Brain microvascular endothelial cell (primary cell): ENCODE measurements around the gene PRDM15.

Experiments
- DNase-seq: peaks from one replicate; pipeline ENCODE4 v3.0.0-alpha.2; 2020
- H3K27ac ChIP-seq: fragments of 250-450 bp; sonication (Bioruptor Pico); 2 replicates; pipeline ENCODE4 v1.5.1; 2020; ENCODE audit warnings: mild to moderate bottlenecking, moderate library complexity
- H3K27me3 ChIP-seq: fragments of 250-450 bp; sonication (Bioruptor Pico); replicated peaks from 2 replicates; pipeline ENCODE4 v1.5.1; 2020; ENCODE audit warnings: mild to moderate bottlenecking
- H3K36me3 ChIP-seq: fragments of 250-450 bp; sonication (Bioruptor Pico); replicated peaks from 2 replicates; pipeline ENCODE4 v1.5.1; 2020; ENCODE audit warnings: mild to moderate bottlenecking
- H3K4me3 ChIP-seq: 2 replicates; pipeline ENCODE4 v1.5.1; 2011; ENCODE audit warnings: low read depth, mild to moderate bottlenecking, control low read depth, low read length, moderate library complexity
- in situ Hi-C: cut with HindIII; loops from 2 replicates; pipeline ENCODE4 v1.10.0; 2017; ENCODE audit warnings: low sequenced_read_pairs, low pct_ligation_motif_present
- TF ChIP-seq, protein P1 (sequence below): IDR thresholded peaks from 2 replicates; pipeline ENCODE4 v1.5.1; 2011; ENCODE audit warnings: low read depth, mild to moderate bottlenecking, moderate library complexity, low read length, control low read depth, inconsistent platforms; ENCODE audit errors: missing control alignments

The PRDM15 gene

DNA sequence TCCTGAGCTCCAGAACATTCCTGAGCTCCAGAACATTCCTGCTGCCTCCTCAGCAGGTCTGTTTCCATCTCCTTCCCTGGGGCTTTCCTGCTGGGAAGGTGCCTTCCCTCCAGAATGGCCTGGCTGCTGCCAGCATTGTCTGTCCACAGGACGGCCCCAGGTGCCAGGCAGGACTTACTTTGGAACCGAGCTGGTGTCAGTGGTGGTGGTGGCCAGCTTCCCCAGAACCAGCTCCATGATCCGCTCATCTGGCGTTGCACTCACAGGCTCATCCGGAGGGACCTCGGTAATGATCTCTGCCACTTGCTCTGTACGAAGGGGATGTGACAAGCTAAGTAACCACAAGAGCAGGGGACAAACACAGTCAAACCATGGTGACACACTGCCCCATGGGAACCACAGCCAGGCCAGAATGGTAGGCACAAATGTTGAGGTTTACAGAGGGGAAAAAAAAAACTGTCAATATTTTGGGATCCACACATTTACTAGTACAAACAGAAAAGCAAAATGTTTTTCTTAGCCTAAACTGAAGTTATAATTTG lies 41.3 kb downstream of the PRDM15 start:
- in situ Hi-C loops = no loop called here
- no peak for DNase-seq
- TF ChIP-seq, protein P1, sequence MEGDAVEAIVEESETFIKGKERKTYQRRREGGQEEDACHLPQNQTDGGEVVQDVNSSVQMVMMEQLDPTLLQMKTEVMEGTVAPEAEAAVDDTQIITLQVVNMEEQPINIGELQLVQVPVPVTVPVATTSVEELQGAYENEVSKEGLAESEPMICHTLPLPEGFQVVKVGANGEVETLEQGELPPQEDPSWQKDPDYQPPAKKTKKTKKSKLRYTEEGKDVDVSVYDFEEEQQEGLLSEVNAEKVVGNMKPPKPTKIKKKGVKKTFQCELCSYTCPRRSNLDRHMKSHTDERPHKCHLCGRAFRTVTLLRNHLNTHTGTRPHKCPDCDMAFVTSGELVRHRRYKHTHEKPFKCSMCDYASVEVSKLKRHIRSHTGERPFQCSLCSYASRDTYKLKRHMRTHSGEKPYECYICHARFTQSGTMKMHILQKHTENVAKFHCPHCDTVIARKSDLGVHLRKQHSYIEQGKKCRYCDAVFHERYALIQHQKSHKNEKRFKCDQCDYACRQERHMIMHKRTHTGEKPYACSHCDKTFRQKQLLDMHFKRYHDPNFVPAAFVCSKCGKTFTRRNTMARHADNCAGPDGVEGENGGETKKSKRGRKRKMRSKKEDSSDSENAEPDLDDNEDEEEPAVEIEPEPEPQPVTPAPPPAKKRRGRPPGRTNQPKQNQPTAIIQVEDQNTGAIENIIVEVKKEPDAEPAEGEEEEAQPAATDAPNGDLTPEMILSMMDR = no peak
- H3K27me3 ChIP-seq = no peaks in the 10 kb centered on the region
- no peak overlapping the region for H3K4me3 ChIP-seq
- no peak overlapping the region for H3K27ac ChIP-seq
- H3K36me3 ChIP-seq = peaks cover 7% of the 10 kb centered on the region

DNA sequence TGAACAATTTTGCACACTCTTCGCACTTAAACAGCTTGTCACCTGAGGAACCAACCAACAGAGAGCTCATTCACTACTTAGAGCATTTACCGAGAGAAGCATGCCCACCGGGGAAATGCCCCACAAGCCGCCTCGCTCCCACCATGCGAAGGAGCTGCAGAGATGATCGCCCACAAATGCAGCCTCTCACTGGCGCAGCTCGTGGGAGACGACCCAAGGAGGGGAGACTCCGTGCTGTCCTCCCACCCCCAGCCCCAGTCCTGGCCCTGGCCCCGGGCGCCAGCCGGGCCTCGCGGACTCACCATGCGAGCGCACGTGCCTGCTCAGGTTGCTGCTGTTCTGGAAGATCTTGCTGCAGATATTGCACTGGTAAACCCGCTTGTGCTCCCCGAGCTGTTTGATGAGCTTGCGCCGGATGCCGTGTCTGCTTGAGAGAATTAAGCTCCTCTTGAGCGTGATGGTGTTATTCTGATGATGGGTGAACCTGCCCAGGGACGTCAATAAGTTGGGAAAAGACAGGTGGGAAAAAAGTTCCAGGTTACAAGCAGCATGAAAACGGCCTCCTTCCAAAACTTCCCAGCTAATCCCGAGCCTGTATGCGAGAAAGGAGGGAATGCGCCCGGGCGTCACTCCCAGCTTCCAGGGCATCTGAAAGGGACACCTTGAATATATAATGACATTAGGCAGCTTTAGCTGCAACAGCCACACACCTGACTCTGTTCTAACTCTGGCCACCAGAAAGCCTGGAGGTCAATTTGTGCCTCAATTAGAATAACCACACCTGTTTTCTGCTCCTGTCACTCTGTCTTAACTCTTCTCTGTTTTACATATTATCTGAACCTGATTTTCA lies 42.8 kb downstream of the PRDM15 start:
- Histone ChIP-seq H3K36me3 (peaks cover 7% of the 10 kb centered on the region), H3K27me3 (no peaks in the 10 kb centered on the region), H3K4me3 (no peak overlapping the region), H3K27ac (no peak overlapping the region)
- in situ Hi-C loops = no loop called here
- DNase-seq = no peak
- TF ChIP-seq, protein P1 = no peak

DNA sequence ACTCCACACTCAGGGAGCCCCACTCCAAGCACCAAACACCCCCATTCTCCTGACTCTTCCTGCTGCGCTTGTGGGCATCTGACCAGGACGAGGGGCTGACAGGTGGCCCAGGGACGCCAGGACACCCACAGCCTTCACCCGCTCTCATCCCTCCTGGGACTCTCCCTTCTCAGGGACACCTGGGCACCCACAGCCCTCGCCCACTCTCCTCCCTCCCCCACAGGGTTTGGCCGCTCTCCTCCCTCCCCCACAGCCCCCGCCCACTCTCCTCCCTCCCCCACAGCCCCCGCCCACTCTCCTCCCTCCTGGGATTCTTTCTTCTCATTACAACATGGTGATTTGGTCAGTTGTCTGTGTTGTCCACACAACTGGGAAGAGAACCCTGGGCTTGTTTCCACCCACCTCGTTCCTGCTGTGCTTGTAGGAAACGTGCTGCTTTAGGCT lies 43.4 kb downstream of the PRDM15 start:
- H3K27ac ChIP-seq = no peak overlapping the region
- DNase-seq = no peak
- TF ChIP-seq, protein P1 = no peak
- no peaks in the 10 kb centered on the region for H3K27me3 ChIP-seq
- in situ Hi-C loops = no loop called here
- H3K36me3 ChIP-seq = peaks cover 7% of the 10 kb centered on the region
- H3K4me3 ChIP-seq = no peak overlapping the region

DNA sequence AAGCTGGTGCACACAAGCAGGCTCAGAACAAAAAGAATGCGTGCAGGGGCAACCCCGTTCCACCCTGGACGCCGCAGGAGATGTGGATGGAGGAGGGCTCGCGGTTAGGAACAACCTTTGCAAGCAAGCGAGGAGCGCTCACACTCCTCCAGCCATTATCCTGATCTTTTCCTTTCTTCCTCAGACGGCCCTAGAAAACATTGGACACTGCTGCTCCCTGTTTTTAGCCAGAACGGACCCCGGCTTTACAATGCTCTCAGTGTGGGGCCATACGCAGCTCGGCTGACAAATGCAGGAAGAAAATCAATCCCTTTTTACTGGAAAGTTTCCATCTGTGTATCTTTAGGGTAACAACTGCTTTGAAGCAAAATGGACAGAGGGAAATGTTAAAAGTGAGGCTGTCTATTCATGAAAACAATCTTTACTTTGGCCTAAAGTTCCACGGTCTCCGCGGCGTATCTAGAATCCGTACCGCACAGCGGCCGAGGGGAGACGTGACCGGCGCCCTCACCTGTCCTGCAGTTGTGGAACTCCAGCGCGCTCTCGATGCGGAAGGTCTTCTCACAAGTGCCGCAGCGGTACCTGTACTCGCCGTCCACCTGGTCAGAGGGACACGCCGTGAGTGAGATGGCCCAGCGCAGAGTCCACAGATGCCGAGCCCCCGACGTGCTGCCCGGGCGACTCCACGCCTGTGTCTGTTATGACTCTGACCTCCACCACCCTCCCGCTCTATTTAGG lies 44.0 kb downstream of the PRDM15 start:
- Histone ChIP-seq H3K27ac (no peak overlapping the region), H3K36me3 (peaks cover 7% of the 10 kb centered on the region), H3K27me3 (no peaks in the 10 kb centered on the region), H3K4me3 (no peak overlapping the region)
- DNase-seq = no peak
- in situ Hi-C loops = no loop called here
- TF ChIP-seq, protein P1 = no peak

DNA sequence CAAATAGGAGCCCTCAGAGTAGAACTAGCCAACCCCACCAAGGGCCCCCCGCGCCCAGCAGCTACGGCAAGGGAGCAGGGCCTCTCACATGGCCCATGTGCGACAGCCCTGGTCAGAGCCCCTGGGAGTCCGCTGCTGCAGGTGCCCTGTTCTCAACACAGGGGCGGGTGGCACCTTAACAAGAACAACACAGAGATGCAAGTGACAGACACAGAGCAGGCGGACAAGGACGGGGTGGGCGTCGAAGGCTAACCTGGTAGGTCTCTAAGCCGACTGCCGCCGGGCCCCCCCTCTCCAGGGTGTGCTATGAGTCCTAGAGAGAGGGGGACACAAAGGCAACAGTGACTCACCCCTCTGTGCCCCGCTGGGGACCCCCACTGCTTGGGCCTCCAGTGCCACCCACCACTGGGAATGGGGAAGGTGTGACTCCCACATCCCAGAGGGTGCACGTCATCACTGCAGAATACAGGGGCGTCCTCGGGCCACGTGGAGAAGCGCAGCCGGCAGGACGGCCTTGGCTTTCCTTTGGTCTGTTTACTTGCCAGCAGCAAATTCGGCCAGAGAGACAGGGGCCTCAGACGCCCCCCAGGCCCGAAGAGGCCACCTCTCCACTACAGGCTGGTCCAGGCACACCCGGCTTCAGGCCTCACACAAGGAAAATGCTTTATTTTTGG lies 44.8 kb downstream of the PRDM15 start:
- no peak overlapping the region for H3K27ac ChIP-seq
- H3K36me3 ChIP-seq = peaks cover 7% of the 10 kb centered on the region
- TF ChIP-seq, protein P1 = no peak
- no peak for DNase-seq
- H3K27me3 ChIP-seq = no peaks in the 10 kb centered on the region
- in situ Hi-C loops = no loop called here
- H3K4me3 ChIP-seq = no peak overlapping the region
